GM18907 (cell line): Measurements from ENCODE around the gene TMEM270.
"Not testable (repeated sequence)": the region's sequence is repeated elsewhere in the genome, so short reads cannot be mapped to it uniquely, and the experiment has no call there.

ENCODE experiments used
- ATAC-seq: cut with Tn5 transposase; IDR thresholded peaks from one replicate; pipeline ENCODE4 v1.9.1; 2021; ENCODE audit warnings: mild to moderate bottlenecking, moderate library complexity; ENCODE audit not compliant: unreplicated experiment

TMEM270 gene, protein sequence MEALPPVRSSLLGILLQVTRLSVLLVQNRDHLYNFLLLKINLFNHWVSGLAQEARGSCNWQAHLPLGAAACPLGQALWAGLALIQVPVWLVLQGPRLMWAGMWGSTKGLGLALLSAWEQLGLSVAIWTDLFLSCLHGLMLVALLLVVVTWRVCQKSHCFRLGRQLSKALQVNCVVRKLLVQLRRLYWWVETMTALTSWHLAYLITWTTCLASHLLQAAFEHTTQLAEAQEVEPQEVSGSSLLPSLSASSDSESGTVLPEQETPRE

DNA sequence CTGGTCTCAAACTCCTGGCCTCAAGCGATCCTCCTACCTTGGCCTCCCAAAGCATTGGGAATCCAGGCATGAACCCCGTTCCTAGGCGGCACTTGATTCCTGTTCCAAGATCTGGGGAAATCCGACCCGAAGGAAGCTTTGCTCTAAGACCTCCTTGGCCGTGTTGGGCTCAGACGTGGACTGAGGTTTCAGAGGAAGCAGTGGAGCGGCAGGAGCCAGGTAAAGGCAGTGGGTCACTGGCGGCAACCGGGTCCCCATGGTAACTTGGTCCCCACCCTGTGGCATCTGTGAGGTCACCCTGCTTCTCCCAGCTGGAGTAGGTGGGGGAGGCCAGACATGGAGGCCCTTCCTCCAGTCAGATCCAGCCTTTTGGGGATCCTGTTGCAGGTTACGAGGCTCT is at the start of gene TMEM270:
Gene TMEM270 (plus strand): TSS at position 301 of the 400 bp plus-strand sequence. CDS start 36 bp downstream, at position 337.
- no peak for ATAC-seq

DNA sequence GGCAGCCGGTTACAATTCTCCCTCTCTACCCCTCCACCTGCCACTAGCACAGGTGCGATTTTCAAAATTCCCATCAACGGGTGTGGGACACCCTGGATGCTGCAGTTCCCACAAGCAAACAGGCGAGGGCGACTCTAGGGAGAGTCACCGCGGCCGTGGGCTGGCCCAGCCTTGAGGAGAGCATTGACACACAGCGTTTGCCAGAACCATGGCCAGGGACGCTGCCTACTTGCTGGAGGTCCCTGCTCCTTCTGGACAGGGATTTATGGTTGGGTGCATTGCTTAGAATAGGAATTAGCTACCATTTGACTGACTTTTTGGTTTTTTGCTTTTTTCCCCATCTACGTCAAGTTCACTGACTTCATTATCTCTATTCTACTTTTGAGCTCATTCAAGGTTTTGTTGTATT is 49.2 kb upstream of the TMEM270 start:
- peak; percentile 57 for ATAC-seq

DNA sequence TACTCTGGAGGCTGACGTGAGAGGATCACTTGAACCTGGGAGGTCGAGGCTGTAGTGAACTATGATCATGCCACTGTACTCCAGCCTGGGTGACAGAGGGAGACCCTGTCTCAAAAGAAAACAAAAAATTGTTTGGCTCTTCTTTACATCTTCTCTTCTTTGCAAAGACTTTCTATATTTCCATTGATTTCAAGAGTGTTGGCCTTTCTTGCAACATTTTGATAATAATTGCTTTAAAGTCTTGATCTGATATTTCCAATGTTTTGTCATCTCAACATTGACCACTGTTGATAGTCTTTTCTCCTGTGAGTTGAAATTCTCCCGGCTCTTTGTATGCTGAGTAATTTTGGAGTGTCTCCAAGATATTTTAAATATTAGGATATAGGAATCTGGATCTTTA is 48.0 kb upstream of the TMEM270 start:
- no peak for ATAC-seq

DNA sequence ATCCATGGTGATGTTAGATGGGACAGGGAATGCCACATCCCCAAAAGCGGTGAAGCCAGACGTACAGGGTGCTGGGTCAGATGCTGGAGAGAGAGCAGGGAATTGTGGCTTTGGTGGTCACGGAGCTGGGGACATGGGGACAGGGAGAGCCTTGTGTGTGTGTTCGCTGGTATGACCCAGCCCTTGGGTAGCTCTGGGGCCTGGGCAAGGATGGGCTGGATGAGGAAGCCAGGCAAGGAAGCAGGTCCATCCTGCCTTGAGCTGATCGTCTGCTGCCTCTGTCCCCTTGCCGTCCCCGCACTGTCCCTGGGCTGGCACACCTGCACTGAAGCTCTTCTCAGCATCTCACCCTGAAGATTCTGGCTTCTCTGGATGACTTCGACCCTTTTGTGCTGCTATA is 45.5 kb upstream of the TMEM270 start:
- ATAC-seq: no peak

DNA sequence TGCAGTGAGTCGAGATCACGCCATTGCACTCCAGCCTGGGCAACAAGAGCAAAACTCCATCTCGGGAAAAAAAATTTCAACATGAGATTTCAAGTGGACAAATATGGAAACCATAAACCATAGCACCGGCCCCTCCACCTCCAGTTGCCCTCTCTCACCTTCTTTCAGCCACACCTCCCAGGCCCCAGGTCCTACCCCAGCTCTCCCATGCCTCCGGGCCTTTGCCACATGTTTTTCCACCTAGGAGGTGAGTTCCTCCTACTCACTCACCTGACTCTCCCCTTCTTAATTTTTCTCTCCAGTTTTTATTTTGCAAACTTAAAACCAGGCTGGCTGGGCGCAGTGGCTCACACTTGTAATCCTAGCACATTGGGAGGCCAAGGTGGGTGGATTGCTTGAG is 43.8 kb upstream of the TMEM270 start:
- no peak for ATAC-seq

DNA sequence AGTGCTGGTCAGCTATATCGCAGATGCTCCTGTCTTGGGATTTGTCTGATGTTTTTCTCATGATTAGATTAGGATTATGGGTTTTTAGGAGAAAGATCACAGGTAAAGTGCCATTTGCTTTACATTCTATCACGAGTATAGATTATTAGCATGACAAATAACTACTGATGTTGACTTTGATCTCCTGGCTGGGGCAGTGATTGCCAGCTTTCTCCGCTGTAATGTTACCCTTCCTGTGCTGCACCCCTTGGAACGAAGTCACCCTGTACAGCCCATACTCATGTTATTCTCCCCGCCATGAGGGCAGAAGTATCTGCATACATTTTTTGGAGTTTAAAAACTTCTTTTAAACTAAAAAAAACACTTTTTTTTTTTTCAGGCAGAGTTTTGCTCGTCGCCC is 40.9 kb upstream of the TMEM270 start:
- ATAC-seq: no peak

DNA sequence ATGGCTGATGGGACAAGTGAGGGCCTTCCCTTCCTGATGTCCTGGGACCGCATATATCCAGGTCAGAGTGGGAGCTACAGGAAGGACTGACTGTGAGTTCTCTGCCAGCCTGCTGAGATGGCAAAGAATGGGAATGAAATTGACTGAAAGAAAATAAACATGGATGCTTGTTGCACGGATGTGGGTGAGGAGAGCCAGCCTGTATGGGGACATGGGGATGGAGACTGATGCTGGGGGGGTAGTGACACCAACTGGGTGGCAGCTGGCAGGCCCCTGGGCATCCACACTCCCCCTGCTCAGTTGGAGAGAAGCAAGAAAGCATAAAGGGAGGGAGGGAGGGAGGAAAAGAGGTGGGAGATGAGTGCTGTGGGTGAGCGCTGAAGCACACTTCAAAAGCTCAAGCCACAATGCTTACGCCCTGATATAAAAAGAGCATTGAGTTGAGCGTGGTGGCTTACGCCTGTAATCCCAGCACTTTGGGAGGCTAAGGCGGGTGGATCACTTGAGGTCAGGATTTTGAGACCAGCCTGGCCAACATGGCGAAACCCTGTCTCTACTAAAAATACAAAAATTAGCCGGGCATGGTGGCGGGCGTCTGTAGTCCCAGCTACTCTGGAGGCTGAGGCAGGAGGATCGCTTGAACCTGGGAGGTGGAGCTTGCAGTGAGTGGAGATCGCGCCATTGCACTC is 39.2 kb upstream of the TMEM270 start:
- not testable (repeated sequence) for ATAC-seq

DNA sequence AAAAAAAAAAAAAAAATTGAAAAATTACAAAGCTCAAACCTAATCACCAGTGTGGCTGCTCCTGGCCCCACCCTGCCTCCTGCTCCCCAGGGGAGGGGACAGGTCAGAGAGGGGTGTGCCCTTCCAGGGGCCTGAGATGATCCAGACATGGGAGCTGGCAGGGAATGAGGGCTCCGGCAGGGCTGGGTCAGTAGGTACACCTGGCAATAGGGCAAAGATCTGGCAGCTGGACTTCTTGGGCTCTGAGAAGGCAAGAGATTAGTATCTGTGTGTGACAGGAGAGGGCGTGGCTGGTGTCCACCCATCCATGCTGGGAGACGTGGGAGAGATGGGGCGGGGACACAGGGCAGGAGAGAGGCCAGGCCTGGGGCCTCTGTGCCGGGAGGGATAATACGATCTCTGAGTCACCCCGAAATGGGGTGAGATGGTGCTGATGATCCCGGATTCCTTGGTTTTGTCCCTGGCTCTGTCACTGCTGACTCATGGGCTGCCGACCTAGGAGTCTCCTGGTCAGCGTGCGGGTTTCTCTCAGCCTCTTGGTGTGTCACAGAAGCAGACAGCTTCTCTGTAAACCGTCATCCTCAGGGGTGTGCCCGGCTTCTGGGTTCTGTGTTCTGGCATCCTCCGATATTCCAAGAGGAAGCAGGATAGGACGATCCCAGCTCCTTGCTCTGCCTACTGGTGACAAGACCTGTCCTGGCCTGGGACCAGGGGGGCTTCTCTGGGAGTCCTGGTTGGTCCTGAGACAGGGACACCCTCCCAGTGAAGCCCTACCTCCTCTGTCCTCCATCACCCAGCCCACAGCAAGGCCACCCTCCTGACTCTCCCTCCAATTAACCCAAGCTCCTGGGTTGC is 38.4 kb upstream of the TMEM270 start:
- ATAC-seq: no peak

DNA sequence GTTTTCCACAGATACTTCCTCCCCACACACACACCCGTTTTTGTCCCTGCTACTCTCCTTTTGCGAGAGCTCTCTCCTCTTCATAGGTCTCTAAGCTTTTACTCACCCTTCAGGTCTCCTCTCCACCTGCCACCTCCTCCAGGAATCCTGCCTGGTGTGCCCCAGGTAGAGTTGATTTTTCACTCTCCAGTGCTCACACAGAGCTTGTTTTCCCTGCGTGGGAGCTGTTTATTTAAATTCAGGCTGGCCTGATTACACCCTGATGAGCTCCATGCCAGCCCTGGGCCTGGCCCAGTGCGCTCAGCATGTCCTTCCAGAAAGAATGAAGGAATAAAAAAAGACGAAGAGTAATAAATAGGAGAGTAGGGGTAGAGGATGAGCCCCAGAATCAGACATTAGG is 37.7 kb upstream of the TMEM270 start:
- no peak for ATAC-seq

DNA sequence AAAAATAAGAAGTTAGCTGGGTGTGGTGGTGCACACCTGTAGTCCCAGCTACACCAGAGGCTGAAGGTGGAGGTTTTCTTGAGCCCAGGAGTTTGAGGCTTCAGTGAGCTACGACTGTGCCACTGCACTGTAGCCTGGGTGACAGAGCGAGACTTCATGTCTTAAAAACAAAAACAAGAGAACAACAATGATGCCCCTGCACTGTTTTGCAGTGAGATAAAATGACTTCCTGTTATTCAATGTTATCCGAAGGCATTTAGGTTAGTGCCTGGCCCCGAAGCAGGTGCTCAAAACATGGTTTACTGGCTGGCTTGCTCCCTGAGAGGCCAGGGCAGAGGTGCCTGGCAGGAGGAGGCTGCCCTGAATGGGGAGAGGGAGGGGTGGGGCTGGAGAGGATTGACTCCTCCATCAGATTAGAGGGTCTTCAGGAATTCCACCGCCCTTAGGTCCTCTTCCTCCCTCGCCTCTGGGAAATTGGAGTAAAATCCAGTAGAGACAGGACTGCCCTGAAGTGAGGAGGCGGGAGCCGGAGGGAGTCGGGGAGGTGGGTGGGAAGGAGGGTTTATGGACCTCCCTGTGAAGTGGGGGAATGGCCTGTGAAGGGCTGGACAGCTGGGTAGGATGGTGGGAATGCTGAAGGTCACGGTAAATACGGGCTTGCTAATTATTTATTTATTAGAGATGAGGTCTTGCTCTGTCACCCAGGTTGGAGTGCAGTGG is 36.9 kb upstream of the TMEM270 start:
- no peak for ATAC-seq

DNA sequence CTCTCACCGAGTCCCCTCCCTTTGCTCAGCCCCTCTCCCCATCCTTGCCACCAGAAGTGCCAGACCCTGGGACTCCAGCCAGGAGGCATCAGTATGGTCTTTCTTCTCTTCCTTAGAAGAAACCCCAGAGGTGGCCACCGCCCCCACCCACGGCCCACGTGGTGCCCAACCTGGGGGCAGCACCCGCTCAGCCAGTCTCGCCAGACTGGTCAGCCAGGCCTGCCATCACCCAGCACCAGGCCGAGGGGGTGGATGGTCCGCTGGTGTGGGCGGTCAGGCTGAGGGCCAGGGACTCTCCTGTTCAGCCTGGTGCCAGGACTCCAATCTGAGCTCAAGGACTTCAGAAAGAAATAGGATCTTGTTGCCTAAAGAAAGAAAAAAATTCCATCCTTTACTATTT is 36.0 kb upstream of the TMEM270 start:
- no peak for ATAC-seq

DNA sequence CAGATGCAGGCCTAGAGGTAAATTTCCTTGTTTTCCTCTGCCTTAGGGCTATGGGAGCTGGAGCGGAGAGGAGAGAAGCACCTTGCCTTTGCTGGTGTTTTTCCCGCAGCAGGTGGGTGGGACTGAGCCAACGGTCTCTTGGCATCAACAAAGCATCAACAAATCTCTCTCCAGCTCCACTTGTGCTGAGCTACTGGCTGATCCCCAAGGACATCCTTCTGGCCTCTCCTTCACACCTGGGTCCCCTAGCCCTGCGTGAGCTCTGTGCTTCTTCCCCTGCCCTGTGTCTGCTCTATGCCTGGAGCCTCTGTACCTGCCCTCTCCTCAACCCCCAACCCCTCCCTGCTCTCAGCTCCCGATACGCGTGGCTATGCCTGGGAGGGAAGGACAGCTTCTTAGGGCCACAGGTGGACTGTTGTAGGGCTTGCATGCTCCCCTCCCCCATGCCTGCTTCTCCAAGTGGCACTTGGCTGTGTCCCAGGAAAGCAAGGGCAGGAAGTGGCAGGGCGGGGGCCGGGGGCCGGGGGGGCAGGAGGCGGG is 33.3 kb upstream of the TMEM270 start:
- no peak for ATAC-seq

DNA sequence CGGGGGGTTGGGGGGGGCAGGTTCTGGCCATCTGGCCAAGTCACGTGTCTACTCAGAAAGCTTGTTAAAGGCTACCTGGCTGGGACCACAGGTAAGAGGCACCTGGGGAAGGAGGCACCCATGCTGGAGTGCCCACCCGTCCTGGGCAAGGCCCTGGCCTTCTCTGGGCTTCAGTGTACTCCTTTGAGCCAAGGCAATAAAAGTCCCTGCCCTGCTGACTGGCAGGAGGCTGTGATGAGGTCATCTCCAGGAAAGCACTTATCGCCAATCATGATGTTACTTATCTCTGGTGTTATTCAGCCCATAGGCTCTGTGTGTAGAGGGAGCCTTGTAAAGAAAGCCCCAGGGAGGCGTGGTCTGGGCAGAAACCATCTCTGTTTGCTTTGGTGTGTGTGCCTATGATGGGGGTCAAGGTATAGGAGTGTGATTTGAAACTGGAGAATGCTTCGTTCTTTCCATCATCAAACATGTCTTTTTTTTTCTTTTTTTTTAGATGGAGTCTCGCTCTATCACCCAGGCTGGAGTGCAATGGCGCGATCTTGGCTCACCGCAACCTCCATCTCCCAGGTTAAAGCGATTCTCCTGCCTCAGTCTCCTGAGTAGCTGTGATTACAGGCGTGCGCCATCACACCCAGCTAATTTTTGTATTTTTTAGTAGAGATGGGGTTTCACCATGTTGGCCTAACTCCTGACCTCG is 32.7 kb upstream of the TMEM270 start:
- ATAC-seq: no peak

DNA sequence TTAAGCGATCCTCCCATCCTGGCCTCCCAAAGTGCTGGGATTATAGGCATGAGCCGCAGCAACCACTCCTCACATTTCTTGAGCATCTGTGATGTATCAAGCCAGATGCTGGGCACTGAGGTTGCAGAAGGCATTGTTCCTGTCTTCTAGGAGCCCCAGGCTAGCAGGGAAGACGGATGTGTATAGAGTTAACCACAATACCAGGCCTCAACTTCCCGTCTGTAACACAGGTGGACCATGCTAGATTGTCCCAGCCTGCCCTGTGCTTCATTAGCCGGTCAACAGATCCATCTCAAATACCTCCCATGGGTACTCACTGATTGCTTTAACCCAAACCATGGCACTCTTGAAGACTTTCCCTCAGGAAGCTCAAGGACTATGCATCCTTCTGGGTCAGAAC is 32.0 kb upstream of the TMEM270 start:
- no peak for ATAC-seq

DNA sequence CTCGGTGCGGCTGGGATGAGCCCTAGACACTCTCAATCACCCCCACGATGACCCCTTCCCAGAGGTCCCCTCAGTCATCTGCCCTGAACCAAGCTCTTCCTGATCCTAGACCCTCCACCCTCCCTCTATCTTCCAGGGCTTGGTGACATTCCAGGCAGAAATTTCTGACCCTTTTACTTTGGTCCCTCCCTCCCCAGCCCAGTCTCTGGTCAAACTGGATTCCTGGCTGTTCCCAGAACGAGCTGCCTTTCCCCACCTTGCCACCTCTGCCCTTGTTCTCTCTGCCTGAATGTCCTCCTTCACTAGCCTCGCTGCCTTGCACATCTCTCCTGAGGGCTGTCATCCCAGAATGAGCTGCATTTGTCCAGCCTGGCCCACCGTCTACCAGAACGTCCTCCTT is 31.5 kb upstream of the TMEM270 start:
- ATAC-seq: no peak

DNA sequence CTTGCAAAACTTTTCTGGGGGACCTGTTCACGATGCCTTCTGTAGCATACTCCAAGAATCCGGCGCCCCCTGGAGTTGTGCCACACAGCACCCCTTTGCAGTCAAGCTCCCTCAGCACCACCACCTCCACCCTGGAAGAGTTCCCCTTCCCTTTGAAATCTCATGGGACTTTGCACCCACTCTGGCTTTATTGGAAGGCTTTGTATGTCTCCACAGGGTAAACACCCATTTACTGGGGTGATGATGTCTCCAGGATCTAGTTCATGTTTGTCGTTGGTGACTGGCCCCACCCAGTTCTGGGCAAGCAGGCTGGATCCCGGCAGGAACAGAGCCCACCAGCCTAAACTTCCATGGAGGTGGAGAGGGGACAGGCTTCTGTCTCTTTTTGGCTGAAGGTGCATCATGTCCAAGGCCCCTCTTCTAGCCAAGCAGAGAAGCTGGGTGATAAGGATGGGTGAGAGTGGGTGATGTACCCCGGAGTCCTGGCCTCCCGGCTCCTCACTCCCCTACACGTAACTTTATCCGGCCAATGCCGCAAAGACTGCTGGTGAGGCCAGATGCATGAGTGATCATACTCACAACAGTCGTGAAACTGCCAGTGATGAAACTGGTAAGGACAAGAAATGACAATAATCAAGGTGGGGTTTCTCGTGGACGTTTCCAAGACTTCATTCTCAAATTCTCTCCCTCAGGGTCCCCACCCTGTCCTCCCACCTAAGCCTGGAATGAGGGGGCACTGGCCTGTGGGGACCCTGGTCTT is 30.9 kb upstream of the TMEM270 start:
- no peak for ATAC-seq

DNA sequence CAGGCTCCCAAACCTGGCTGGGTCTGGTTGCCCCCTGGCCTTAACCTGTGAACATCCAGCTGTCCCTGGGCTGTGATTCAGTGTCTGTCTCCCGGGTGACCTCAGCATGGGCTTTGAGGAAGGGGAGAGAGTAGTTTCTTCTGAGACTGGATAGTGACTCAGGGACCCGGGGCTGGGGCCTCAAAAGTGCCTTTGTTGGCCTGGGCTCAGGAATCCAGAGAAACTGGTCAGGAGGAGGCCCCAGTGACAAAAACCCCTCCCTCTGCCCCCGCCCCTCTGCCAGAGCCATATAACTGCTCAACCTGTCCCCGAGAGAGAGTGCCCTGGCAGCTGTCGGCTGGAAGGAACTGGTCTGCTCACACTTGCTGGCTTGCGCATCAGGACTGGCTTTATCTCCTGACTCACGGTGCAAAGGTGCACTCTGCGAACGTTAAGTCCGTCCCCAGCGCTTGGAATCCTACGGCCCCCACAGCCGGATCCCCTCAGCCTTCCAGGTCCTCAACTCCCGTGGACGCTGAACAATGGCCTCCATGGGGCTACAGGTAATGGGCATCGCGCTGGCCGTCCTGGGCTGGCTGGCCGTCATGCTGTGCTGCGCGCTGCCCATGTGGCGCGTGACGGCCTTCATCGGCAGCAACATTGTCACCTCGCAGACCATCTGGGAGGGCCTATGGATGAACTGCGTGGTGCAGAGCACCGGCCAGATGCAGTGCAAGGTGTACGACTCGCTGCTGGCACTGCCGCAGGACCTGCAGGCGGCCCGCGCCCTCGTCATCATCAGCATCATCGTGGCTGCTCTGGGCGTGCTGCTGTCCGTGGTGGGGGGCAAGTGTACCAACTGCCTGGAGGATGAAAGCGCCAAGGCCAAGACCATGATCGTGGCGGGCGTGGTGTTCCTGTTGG is 30.0 kb upstream of the TMEM270 start, which contains the start of gene CLDN4:
Gene CLDN4 (plus strand): TSS at position 316 of the 903 bp plus-strand sequence. CDS start 206 bp downstream, at position 522.
- ATAC-seq: no peak

DNA sequence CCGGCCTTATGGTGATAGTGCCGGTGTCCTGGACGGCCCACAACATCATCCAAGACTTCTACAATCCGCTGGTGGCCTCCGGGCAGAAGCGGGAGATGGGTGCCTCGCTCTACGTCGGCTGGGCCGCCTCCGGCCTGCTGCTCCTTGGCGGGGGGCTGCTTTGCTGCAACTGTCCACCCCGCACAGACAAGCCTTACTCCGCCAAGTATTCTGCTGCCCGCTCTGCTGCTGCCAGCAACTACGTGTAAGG is 29.4 kb upstream of the TMEM270 start:
- no peak for ATAC-seq
